ENCODE measurements around the gene PRAMEF20. TPM values are rescaled to one million over a fixed set of nuclear protein-coding genes. Genes with fewer than 3 reads are reported as not detected.
"Not testable (repeated sequence)": the region's sequence is repeated elsewhere in the genome, so short reads cannot be mapped to it uniquely, and the experiment has no call there.

PRAMEF20 gene
- polyA plus RNA-seq (2011; rRNA removed) (not detected in 2 replicates), polyA minus RNA-seq (2011; rRNA and poly(A)+ RNA removed) (not detected in 2 replicates)

DNA sequence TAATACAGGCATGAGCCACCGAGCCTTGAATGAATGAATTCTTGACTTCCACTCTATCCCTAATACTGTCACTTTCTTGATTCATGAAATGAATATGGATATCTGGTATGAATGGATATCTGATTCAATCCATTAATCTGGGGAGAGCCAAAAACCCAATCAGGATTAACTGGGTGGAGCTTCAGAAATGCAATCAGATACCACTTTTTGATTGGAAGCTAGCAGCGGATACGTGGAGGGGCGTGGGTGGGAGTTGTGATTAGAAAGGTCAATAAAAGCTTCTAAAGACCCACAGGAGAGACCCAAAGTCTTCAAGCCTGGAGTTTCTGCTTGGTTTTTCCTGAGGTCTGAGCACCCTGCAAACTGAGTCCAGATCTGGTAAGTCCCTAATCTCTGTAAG lies at the start of gene PRAMEF20:
Gene PRAMEF20 (plus strand): TSS at position 301 of the 400 bp plus-strand sequence. CDS start 5,905 bp downstream, outside the sequence.
- POLR2A ChIA-PET; H3K27me3 ChIP-seq (ENCODE audit: control insufficient read depth, insufficient read depth, low read length); DNase-seq (ENCODE audit: low read depth, low spot score); CTCF ChIA-PET; H3K4me3 ChIP-seq (ENCODE audit: low read depth, low read length); H3K27ac ChIP-seq (ENCODE audit: low read depth, low read length): not testable (repeated sequence)
- H3K9me3 ChIP-seq (ENCODE audit: control insufficient read depth, insufficient read depth, low read length) = peaks cover 27% of the 10 kb centered on the region

DNA sequence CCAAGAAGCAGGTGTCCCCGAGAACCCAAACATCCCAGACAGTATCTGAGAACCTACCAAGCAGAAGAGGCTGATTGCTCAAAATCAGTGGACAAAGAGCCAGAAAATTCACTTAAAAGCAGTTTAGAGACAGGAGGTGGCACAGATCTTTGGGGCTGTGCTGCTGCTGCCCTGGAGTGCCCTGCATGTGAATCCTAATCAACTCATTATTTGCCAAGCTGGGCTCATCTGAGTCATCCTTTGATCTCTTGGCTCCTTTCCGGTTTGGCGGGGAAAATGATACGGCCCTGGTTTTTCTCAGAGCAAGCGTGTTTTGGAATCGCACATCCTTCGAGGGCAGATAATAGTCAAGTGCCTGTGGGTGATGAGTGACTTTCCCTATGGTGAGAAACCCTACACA lies 47.9 kb upstream of the PRAMEF20 start:
- H3K27me3 ChIP-seq (ENCODE audit: control insufficient read depth, insufficient read depth, low read length); H3K9me3 ChIP-seq (ENCODE audit: control insufficient read depth, insufficient read depth, low read length); CTCF ChIA-PET; POLR2A ChIA-PET; H3K27ac ChIP-seq (ENCODE audit: low read depth, low read length); H3K4me3 ChIP-seq (ENCODE audit: low read depth, low read length); DNase-seq (ENCODE audit: low read depth, low spot score): not testable (repeated sequence)

DNA sequence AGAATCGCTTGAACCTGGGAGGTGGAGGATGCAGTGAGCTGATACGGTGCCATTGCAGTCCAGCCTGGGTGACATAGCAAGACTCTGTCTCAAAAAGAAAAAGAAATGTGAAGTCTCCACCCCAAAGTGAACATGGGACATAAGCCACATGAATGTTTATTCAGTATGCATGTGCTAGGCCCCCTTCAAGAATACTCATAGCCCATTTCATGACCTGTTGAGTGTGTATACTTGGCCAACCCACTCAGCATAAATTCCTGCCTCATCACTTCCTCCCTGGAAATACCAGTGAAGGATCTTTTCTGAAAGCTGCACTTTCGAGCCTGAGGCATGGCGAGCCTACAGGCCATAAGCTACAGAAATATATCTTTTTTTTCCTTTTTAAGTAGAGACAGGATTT lies 45.3 kb upstream of the PRAMEF20 start:
- H3K27me3 ChIP-seq (ENCODE audit: control insufficient read depth, insufficient read depth, low read length); DNase-seq (ENCODE audit: low read depth, low spot score); CTCF ChIA-PET; H3K27ac ChIP-seq (ENCODE audit: low read depth, low read length); H3K4me3 ChIP-seq (ENCODE audit: low read depth, low read length); POLR2A ChIA-PET: not testable (repeated sequence)
- peaks cover 17% of the 10 kb centered on the region for H3K9me3 ChIP-seq (ENCODE audit: control insufficient read depth, insufficient read depth, low read length)

DNA sequence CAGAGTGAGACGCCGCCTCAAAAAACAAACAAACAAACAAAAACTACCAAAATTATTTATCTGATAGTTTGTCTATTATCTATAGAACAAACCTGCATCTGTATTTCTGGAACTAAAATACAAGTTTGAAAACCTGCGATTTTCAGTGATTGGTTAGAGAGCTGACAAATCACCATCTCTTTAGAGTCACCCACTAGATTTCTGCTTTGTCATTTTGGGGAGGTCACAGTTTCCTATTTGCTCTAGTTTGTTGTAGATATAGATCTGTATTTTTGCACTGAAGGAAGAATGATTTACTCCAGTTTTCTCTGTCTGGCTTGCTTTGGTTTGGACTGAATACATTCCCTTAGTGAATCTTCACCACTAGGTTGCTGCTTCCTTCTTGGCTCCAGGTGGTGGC lies 43.7 kb upstream of the PRAMEF20 start:
- DNase-seq (ENCODE audit: low read depth, low spot score); H3K4me3 ChIP-seq (ENCODE audit: low read depth, low read length); H3K27ac ChIP-seq (ENCODE audit: low read depth, low read length); H3K27me3 ChIP-seq (ENCODE audit: control insufficient read depth, insufficient read depth, low read length); POLR2A ChIA-PET; CTCF ChIA-PET: not testable (repeated sequence)
- peaks cover 17% of the 10 kb centered on the region for H3K9me3 ChIP-seq (ENCODE audit: control insufficient read depth, insufficient read depth, low read length)

DNA sequence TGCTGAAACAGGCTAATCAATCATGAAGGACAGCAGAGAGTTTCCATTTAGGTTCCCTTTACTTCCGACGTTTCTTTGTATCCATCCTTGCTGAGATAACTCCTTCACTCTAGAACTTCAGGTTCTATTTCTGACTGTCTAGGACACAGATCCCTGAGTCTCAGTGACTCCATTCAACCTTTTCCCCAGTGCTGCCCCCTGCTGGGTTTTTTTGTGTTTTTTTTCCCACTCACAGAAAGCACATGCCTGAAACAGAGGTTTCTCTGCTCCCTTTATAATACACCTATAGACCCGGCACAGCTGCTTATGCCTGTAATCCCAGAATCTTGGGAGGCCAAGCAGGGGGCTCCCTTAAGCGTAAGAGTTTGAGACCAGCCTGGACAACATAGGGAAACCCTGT lies 41.7 kb upstream of the PRAMEF20 start:
- POLR2A ChIA-PET; DNase-seq (ENCODE audit: low read depth, low spot score); H3K4me3 ChIP-seq (ENCODE audit: low read depth, low read length); CTCF ChIA-PET; H3K27me3 ChIP-seq (ENCODE audit: control insufficient read depth, insufficient read depth, low read length); H3K27ac ChIP-seq (ENCODE audit: low read depth, low read length): not testable (repeated sequence)
- peaks cover 31% of the 10 kb centered on the region for H3K9me3 ChIP-seq (ENCODE audit: control insufficient read depth, insufficient read depth, low read length)

DNA sequence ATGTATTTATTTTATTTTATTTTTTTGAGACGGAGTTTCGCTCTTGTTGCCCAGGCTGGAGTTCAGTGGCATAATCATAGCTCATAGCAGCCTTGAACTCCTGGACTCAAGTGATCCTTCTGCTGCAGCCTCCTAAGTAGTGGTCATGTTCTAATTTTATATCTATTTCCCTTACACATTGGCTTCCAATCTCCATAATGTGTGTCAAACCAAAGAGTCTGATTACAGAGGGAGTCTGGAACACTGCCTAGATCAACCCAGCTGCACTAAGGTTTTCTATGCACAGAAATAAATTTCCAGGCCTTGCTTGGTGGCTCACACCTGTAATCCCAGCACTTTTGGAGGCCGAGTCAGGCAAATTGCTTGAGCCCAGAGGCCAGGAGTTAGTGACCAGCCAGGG lies 31.3 kb upstream of the PRAMEF20 start:
- H3K27me3 ChIP-seq (ENCODE audit: control insufficient read depth, insufficient read depth, low read length); POLR2A ChIA-PET; CTCF ChIA-PET; DNase-seq (ENCODE audit: low read depth, low spot score); H3K4me3 ChIP-seq (ENCODE audit: low read depth, low read length); H3K27ac ChIP-seq (ENCODE audit: low read depth, low read length): not testable (repeated sequence)
- H3K9me3 ChIP-seq (ENCODE audit: control insufficient read depth, insufficient read depth, low read length) = peaks cover 15% of the 10 kb centered on the region

DNA sequence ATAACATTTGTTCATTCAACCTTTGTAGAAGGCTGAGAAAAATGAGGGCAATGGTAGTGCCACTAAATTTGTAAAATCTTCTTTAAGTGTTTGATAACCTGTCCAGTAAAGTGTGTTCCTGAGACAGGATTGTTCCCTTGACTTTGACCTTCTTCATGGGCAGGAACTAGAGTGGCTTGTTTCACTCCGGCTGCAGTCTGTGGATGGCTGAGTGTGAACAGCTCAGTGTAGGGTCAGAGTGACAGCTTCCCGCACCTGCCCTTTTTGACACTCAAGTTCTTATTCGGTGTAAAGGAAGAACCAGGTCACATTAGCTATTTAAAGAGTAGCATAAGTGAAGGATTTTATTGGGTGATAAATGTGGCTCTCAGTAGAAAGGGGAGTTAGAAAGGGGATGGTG lies 29.9 kb upstream of the PRAMEF20 start:
- CTCF ChIA-PET; H3K27ac ChIP-seq (ENCODE audit: low read depth, low read length); DNase-seq (ENCODE audit: low read depth, low spot score); POLR2A ChIA-PET; H3K27me3 ChIP-seq (ENCODE audit: control insufficient read depth, insufficient read depth, low read length); H3K4me3 ChIP-seq (ENCODE audit: low read depth, low read length): not testable (repeated sequence)
- peaks cover 14% of the 10 kb centered on the region for H3K9me3 ChIP-seq (ENCODE audit: control insufficient read depth, insufficient read depth, low read length)

DNA sequence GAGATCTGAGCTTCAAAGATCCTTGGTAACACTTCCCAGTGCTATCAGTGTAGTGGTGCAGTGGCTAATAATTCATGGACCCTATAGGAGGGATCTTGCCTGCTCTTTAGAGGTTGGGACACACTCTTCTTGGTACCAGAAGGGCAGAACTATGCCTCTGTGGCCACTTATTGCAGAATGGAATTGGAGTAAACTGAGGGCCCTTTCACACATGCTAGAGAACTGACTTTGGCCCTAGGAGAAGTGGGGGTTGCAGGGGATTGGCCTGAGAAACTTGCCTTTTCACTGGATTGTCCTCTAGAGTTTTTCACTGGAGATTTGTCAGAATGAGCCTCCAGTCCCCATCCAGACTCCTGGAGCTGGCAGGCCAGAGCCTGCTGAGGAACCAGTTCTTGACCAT lies 20.9 kb upstream of the PRAMEF20 start, which contains the start of gene PRAMEF17:
Gene PRAMEF17 (plus strand): TSS at position 301 of the 400 bp plus-strand sequence. CDS start 26 bp downstream, at position 327.
- POLR2A ChIA-PET, CTCF ChIA-PET: not testable (repeated sequence)

DNA sequence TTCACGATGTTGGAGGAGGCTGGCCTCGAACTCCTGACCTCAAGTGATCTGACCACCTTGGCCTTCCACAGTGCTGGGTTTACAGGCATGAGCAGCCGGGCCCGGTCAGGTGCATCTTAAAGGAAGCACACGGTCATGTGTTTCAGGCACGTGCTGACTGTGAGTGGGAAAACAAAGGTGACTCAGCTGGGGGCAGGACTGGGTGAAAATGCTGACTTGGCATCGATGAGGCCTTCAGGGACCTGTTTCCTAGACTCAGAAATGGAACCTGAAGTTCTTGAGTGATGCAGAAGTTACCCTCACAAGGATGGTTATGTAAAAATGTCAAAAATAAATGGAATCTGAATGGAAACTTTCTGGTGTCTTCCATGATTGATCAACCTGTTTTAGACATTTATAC lies 17.2 kb upstream of the PRAMEF20 start:
- CTCF ChIA-PET; DNase-seq (ENCODE audit: low read depth, low spot score); POLR2A ChIA-PET; H3K4me3 ChIP-seq (ENCODE audit: low read depth, low read length); H3K27ac ChIP-seq (ENCODE audit: low read depth, low read length); H3K27me3 ChIP-seq (ENCODE audit: control insufficient read depth, insufficient read depth, low read length): not testable (repeated sequence)
- H3K9me3 ChIP-seq (ENCODE audit: control insufficient read depth, insufficient read depth, low read length) = peaks cover 36% of the 10 kb centered on the region

More for the DNA sequence above, 20.9 kb upstream of the PRAMEF20 start, which contains the start of gene PRAMEF17:
- peaks cover 31% of the 10 kb centered on the region for H3K9me3 ChIP-seq (ENCODE audit: control insufficient read depth, insufficient read depth, low read length)
- not testable (repeated sequence) for H3K27me3 ChIP-seq (ENCODE audit: control insufficient read depth, insufficient read depth, low read length); DNase-seq (ENCODE audit: low read depth, low spot score); H3K4me3 ChIP-seq (ENCODE audit: low read depth, low read length); H3K27ac ChIP-seq (ENCODE audit: low read depth, low read length)

DNA sequence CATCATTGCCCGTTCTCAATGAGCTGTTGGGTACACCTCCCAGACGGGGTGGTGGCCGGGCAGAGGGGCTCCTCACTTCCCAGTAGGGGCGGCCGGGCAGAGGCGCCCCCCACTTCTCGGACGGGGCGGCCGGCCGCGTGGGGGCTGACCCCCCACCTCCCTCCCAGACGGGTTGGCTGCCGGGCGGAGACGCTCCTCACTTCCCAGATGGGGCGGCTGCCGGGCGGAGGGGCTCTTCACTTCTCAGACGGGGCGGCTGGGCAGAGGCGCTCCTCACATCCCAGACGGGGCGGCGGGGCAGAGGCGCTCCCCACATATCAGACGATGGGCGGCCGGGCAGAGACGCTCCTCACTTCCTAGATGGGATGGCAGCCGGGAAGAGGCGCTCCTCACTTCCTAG lies 15.5 kb upstream of the PRAMEF20 start:
- CTCF ChIA-PET; H3K4me3 ChIP-seq (ENCODE audit: low read depth, low read length); H3K27me3 ChIP-seq (ENCODE audit: control insufficient read depth, insufficient read depth, low read length); H3K27ac ChIP-seq (ENCODE audit: low read depth, low read length); POLR2A ChIA-PET; DNase-seq (ENCODE audit: low read depth, low spot score): not testable (repeated sequence)
- H3K9me3 ChIP-seq (ENCODE audit: control insufficient read depth, insufficient read depth, low read length) = peaks cover 41% of the 10 kb centered on the region

DNA sequence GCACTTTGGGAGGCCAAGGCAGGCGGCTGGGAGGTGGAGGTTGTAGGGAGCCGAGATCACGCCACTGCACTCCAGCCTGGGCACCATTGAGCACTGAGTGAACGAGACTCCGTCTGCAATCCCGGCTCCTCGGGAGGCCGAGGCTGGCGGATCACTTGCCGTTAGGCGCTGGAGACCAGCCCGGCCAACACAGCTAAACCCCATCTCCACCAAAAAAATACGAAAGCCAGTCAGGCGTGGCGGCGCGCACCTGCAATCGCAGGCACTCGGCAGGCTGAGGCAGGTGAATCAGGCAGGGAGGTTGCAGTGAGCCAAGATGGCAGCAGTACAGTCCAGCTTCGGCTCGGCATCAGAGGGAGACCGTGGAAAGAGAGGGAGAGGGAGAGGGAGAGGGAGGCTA lies 14.9 kb upstream of the PRAMEF20 start:
- CTCF ChIA-PET; H3K27ac ChIP-seq (ENCODE audit: low read depth, low read length); POLR2A ChIA-PET; DNase-seq (ENCODE audit: low read depth, low spot score); H3K4me3 ChIP-seq (ENCODE audit: low read depth, low read length); H3K27me3 ChIP-seq (ENCODE audit: control insufficient read depth, insufficient read depth, low read length): not testable (repeated sequence)
- H3K9me3 ChIP-seq (ENCODE audit: control insufficient read depth, insufficient read depth, low read length) = peaks cover 42% of the 10 kb centered on the region
